Measurements from ENCODE around the gene MYO1G. TPM values are rescaled to one million over a fixed set of nuclear protein-coding genes. Genes with fewer than 3 reads are reported as not detected.

The MYO1G gene
- total and polyA plus RNA-seq, 2 donors from 2014 or later: 0.60 to 14.3 TPM

DNA sequence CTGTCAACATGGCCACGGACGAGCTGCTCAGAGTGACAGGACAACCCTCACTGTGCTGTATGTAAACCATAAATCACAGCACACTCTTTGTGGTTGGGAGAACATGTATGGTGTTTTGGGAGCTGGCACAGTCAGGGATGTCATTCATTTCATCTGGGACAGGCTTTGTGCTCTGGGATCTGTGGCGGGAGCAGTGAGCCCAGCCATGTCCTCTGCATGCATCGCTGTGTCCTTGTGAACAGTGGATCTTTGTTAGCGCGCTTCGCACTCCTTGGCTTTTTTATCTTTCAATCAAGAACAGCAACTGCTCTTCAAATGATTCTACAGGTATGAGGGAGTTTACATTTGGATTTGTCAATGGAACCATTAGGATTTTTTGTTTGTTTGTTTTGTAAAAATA, 28.3 kb upstream of the MYO1G start:
- Histone ChIP-seq H3K4me3 (ENCODE audit: low read length in 3 of 3) (no peak overlapping the region), H3K4me1 (ENCODE audit: control insufficient read depth in 2 of 3, insufficient read depth in 2 of 3, low read depth in 1 of 3, low read length in 3 of 3) (peaks cover 0 to under 1% (median 0%) of the 10 kb centered on the region in 3 donors), H3K9me3 (ENCODE audit: control insufficient read depth in 2 of 3, insufficient read depth in 1 of 3, low read length in 3 of 3) (no peaks in the 10 kb centered on the region), H3K9ac (ENCODE audit: low read length in 3 of 3) (no peak overlapping the region), H3K36me3 (ENCODE audit: control insufficient read depth in 2 of 3, insufficient read depth in 3 of 3, low read length in 3 of 3) (no peaks in the 10 kb centered on the region), H3K27me3 (ENCODE audit: control insufficient read depth, insufficient read depth, low read length) (no peaks in the 10 kb centered on the region), H3K27ac (ENCODE audit: low read depth in 2 of 2, low read length in 2 of 2) (no peak overlapping the region)
- TF ChIP-seq, protein P1, sequence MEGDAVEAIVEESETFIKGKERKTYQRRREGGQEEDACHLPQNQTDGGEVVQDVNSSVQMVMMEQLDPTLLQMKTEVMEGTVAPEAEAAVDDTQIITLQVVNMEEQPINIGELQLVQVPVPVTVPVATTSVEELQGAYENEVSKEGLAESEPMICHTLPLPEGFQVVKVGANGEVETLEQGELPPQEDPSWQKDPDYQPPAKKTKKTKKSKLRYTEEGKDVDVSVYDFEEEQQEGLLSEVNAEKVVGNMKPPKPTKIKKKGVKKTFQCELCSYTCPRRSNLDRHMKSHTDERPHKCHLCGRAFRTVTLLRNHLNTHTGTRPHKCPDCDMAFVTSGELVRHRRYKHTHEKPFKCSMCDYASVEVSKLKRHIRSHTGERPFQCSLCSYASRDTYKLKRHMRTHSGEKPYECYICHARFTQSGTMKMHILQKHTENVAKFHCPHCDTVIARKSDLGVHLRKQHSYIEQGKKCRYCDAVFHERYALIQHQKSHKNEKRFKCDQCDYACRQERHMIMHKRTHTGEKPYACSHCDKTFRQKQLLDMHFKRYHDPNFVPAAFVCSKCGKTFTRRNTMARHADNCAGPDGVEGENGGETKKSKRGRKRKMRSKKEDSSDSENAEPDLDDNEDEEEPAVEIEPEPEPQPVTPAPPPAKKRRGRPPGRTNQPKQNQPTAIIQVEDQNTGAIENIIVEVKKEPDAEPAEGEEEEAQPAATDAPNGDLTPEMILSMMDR (IDR thresholded peaks at IDR 0.05; ENCODE audit: borderline replicate concordance, extremely low read depth, insufficient read depth): no peak
- FAIRE-seq (no peak), DNase-seq (peak in 2 of 5 donors; percentile 13 to 14)
- intact Hi-C loops (cut with DNase I): no loop called here

DNA sequence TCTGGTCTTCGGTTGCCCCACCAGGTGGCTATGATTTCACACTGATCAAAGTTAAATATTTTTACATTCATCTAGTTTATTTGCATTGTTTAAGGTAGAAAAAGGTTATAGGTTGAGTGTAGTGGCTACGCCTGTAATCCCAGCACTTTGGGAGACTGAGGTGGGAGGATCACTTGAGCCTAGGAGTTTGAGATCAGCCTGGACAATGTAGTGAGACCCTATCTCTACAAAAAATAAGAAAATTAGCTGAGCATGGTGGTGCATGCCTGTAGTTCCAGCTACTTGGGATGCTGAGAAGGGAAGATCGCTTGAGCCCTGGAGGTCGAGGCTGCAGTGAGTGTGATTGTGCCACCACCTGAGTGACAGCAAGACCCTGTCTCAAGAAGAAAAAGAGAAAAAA, 25.0 kb upstream of the MYO1G start:
- no peaks in the 10 kb centered on the region for H3K36me3 ChIP-seq (ENCODE audit: control insufficient read depth in 2 of 3, insufficient read depth in 3 of 3, low read length in 3 of 3)
- TF ChIP-seq, protein P1 (IDR thresholded peaks at IDR 0.05; ENCODE audit: borderline replicate concordance, extremely low read depth, insufficient read depth): no peak
- H3K27me3 ChIP-seq (ENCODE audit: control insufficient read depth, insufficient read depth, low read length): no peaks in the 10 kb centered on the region
- no peak overlapping the region for H3K27ac ChIP-seq (ENCODE audit: low read depth in 2 of 2, low read length in 2 of 2)
- no peak overlapping the region for H3K9ac ChIP-seq (ENCODE audit: low read length in 3 of 3)
- intact Hi-C loops (cut with DNase I): no loop called here
- H3K4me3 ChIP-seq (ENCODE audit: low read length in 3 of 3): no peak overlapping the region
- peaks cover 0 to 10% (median 0%) of the 10 kb centered on the region in 3 donors for H3K4me1 ChIP-seq (ENCODE audit: control insufficient read depth in 2 of 3, insufficient read depth in 2 of 3, low read depth in 1 of 3, low read length in 3 of 3)
- H3K9me3 ChIP-seq (ENCODE audit: control insufficient read depth in 2 of 3, insufficient read depth in 1 of 3, low read length in 3 of 3): no peaks in the 10 kb centered on the region
- DNase-seq (peak in 1 of 5 donors; percentile 9), FAIRE-seq (no peak)

DNA sequence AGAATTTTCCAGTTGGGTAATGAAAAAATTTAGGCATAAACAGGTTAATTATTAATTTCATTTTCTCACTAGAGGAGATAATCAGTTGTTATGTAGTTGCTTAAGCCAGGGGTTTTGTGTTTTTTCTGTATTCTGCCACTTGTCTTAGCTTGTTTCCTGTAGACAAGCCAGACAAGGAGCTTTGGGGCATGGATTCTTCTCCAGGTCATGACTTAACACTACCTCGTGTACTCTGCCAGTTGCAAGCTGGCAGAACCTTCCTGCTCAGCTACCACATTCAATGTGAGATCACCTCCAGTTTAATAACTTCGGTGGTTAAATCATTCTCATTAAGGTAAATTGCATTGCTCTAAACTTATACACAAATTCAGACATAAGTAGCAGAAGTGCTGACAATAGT, 23.0 kb upstream of the MYO1G start:
- FAIRE-seq (no peak), DNase-seq (peak in 1 of 5 donors; percentile 1)
- H3K27ac ChIP-seq (ENCODE audit: low read depth in 2 of 2, low read length in 2 of 2): no peak overlapping the region
- H3K27me3 ChIP-seq (ENCODE audit: control insufficient read depth, insufficient read depth, low read length): no peaks in the 10 kb centered on the region
- H3K4me3 ChIP-seq (ENCODE audit: low read length in 3 of 3): no peak overlapping the region
- TF ChIP-seq, protein P1 (IDR thresholded peaks at IDR 0.05; ENCODE audit: borderline replicate concordance, extremely low read depth, insufficient read depth): no peak
- H3K36me3 ChIP-seq (ENCODE audit: control insufficient read depth in 2 of 3, insufficient read depth in 3 of 3, low read length in 3 of 3): no peaks in the 10 kb centered on the region
- peaks cover 0 to 10% (median 0%) of the 10 kb centered on the region in 3 donors for H3K4me1 ChIP-seq (ENCODE audit: control insufficient read depth in 2 of 3, insufficient read depth in 2 of 3, low read depth in 1 of 3, low read length in 3 of 3)
- intact Hi-C loops (cut with DNase I): no loop called here
- peak overlapping the region in 1 of 3 donors; percentile 36 for H3K9ac ChIP-seq (ENCODE audit: low read length in 3 of 3)
- H3K9me3 ChIP-seq (ENCODE audit: control insufficient read depth in 2 of 3, insufficient read depth in 1 of 3, low read length in 3 of 3): no peaks in the 10 kb centered on the region
